Natural killer cell treated with Interleukin-12 subunit alpha and Interleukin-12 subunit beta and Interleukin-15 and Interleukin-18, amount 100 ng/mL, for 72 hours (primary cell): Measurements from ENCODE around the gene TST. TPM values are rescaled to one million over a fixed set of nuclear protein-coding genes. Genes with fewer than 3 reads are reported as not detected.
"Not testable (repeated sequence)": the region's sequence is repeated elsewhere in the genome, so short reads cannot be mapped to it uniquely, and the experiment has no call there.

Source experiments
- ATAC-seq, 2 donors: fragments of 150-1000 bp; cut with Tn5 transposase in 1 of 2; sonication (Bioruptor Pico), chemical (Tn5 transposase) in 1 of 2; 2 replicates each; pipeline ENCODE4 v1.10.0; 2021
- DNase-seq: peaks from one replicate; pipeline ENCODE4 v3.0.0; 2022; ENCODE audit warnings: low spot score
- H3K27ac Mint-ChIP-seq, 2 donors: 1 replicate in 1 of 2; 2 replicates in 1 of 2; pipeline ENCODE4 v1.8.0; 2022; ENCODE audit warnings: mixed read lengths in 2 of 2, mild to moderate bottlenecking in 1 of 2, moderate library complexity in 1 of 2
- H3K27me3 Mint-ChIP-seq, 2 donors: 1 replicate in 1 of 2; 2 replicates in 1 of 2; pipeline ENCODE4 v1.8.0; 2022; ENCODE audit warnings: mixed read lengths in 2 of 2
- H3K36me3 Mint-ChIP-seq: one replicate; pipeline ENCODE4 v1.8.0; 2022; ENCODE audit warnings: mixed read lengths
- H3K4me1 Mint-ChIP-seq, 2 donors: 1 replicate in 1 of 2; 2 replicates in 1 of 2; pipeline ENCODE4 v1.8.0; 2022; ENCODE audit warnings: low read depth in 2 of 2, mixed read lengths in 2 of 2, mild to moderate bottlenecking in 1 of 2
- H3K4me3 Mint-ChIP-seq: one replicate; pipeline ENCODE4 v1.8.0; 2022; ENCODE audit warnings: mixed read lengths
- H3K9me3 Mint-ChIP-seq: 2 replicates; pipeline ENCODE4 v1.8.0; 2022; ENCODE audit warnings: mixed read lengths
- total RNA-seq, 2 donors: library from RNA; stranded (reverse); gene quantifications; one replicate each; pipeline ENCODE4 v1.2.3, GENCODE V29; 2022

The TST gene
- total RNA-seq, 2 donors from 2014 or later, result 12.2 to 17.9 TPM

DNA sequence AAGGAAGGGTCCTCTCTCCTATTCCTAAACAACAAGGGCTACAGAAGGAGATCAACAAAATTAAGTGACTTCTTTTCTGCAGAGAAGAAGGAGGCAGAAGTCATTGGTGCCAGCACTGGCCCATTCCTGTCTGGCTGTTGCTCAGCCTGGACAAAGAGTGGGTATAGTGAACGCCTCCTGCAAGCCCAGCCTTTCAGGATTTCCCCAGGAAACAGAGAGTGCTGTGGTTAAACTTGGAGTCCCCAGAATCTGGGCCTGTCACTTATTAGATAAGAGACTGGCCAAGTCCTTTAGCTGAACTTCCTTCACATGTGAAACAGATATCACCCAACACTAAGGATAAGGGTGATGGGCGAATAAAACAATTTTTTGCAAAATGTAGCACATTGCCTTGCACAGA lies 10.9 kb downstream of the TST start:
- Mint-ChIP-seq H3K4me3 (no peak overlapping the region), H3K9me3 (no peaks in the 10 kb centered on the region), H3K4me1 (peaks cover 0 to 4% of the 10 kb centered on the region in 2 donors), H3K27me3 (peaks cover 12 to 23% of the 10 kb centered on the region in 2 donors), H3K36me3 (no peaks in the 10 kb centered on the region), H3K27ac (no peak overlapping the region)
- ATAC-seq, result no peak
- DNase-seq, result no peak

DNA sequence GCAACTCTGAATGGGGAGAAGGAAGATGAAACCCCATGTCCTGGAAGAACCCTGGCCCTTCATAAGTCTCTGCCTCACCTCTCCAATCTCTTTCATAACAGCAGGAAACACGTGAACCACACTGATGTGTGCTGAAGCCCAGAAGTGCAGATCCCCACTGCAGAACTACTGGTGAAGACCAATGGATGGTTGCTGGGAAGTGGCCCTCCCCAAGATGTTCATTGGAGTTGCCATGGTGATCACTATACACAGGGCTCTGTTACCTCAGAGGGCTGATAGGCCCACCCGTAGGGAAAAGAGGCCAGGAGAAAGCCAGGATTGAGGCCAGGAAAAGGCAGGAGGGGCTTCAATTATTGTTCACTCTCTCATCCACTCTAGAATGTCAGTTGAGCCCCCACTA lies 11.6 kb downstream of the TST start:
- Mint-ChIP-seq H3K27ac (no peak overlapping the region), H3K9me3 (no peaks in the 10 kb centered on the region), H3K4me3 (no peak overlapping the region), H3K27me3 (peaks cover 12 to 23% of the 10 kb centered on the region in 2 donors), H3K4me1 (peaks cover 0 to 4% of the 10 kb centered on the region in 2 donors), H3K36me3 (no peaks in the 10 kb centered on the region)
- DNase-seq (no peak), ATAC-seq (no peak)

DNA sequence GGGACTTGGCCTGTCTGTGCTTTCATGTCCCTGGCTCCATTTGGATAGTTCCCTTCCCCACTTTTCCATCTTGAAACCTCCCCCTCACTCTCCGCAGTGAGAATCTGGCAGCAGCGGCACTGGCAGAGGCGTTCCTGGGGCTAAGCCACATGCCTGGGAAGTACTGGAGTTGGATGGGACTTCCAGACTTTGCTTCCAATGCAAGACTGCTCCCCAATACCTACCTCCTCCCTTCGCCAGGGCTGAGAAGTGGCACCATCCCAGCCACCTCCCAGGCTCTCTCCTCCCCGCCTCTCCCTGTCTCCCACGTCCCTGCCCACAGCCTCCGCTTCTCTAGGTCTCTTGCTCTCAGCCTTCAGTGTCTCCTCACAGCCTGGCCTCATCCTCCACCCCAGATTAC lies 16.6 kb downstream of the TST start:
- H3K4me1 Mint-ChIP-seq, result peaks cover 0 to 3% of the 10 kb centered on the region in 2 donors
- ATAC-seq (no peak), DNase-seq (no peak)
- no peaks in the 10 kb centered on the region for H3K9me3 Mint-ChIP-seq
- H3K27me3 Mint-ChIP-seq, result peaks cover 10 to 23% of the 10 kb centered on the region in 2 donors
- no peak overlapping the region for H3K27ac Mint-ChIP-seq
- no peak overlapping the region for H3K4me3 Mint-ChIP-seq
- no peaks in the 10 kb centered on the region for H3K36me3 Mint-ChIP-seq

DNA sequence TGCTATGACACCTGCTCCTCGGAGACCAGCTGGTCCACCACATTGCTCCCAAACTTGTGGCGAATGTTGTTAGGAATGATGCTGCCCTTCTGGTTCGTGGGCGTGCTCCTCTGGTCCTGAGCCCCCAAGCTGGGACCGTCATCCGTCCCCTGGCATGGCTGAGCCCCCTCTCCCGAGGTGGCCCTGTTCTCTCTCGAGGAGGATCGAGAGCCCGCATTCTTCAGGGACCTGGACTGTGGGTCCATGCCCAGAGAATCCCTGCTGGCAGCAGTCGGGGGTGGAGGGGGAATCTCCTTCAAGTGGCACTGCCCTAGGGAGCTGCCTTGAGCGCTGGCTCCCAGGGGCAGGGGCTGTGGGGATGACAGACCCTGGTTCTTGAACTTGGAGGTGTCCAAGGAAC lies 17.4 kb downstream of the TST start:
- peak in 1 of 2 donors; percentile 5 for ATAC-seq
- no peak for DNase-seq
- Mint-ChIP-seq H3K9me3 (no peaks in the 10 kb centered on the region), H3K27ac (no peak overlapping the region), H3K27me3 (peaks cover 5 to 18% of the 10 kb centered on the region in 2 donors), H3K4me3 (no peak overlapping the region), H3K36me3 (no peaks in the 10 kb centered on the region), H3K4me1 (peaks cover 0 to 3% of the 10 kb centered on the region in 2 donors)

DNA sequence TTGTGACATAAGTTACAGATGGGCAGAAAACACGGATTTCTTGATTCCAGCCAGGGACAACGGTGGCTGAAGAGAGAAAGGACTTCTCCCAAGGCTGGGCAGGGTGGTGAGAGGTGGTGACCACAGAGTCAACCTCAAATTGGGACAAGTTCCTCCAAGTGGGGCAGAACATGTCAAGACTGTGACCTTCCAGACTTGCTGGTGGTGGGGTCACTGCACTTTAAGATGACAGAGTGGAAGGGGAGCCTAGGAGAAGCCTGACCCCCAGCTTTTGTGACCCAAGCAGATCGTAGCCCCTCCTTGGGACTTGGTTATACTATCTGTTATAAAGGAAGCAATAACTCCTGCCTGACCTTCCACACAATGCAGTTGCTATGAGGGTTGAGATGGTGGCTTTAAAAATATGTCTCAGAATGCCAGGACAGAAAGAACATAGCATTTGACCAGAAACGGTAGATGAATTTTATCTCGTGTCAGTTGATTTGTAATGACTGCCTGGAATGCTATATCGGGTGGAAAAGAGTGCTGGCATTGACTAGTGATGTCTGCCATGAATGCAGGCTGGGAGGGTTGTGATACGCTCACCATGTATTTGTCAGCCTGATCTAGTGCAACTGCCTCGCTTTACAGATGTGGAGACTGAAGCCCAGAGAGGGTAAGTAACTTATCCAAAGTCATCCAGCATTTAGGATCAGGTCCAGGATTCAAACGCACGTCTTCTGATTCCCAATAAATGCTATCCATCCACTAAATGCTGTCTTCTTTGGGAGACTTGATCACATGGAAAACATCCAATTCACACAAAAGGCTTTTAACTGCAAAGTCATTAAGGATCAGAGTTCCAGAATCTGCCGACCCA lies 18.3 kb downstream of the TST start:
- Mint-ChIP-seq H3K27ac (no peak overlapping the region), H3K27me3 (peaks cover 3 to 9% of the 10 kb centered on the region in 2 donors), H3K4me1 (peaks cover 0 to 3% of the 10 kb centered on the region in 2 donors), H3K36me3 (no peaks in the 10 kb centered on the region), H3K4me3 (no peak overlapping the region), H3K9me3 (no peaks in the 10 kb centered on the region)
- ATAC-seq (no peak), DNase-seq (no peak)

DNA sequence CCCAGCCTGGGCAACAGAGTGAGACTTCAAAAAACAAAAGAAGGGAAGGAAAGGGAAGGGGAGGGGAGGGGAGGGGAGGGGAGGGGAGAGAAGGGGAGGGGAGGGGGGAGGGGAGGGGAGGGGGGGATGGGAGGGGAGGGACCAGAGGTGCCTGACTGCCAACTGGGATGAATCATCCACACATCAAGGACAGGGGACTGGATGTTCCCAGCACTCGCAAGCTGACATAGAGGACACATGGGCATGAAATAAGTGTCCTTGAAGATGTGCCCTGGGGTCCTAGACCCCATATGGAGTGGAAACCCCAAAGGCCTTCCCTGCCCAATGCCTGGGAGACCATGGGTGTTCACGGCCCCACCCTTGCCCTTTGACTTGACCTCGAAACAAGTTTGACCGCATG lies 19.8 kb downstream of the TST start:
- Mint-ChIP-seq H3K4me1 (peaks cover 0 to 3% of the 10 kb centered on the region in 2 donors), H3K4me3 (no peak overlapping the region), H3K27ac (no peak overlapping the region), H3K27me3 (peaks cover 0 to 2% of the 10 kb centered on the region in 2 donors), H3K9me3 (no peaks in the 10 kb centered on the region), H3K36me3 (no peaks in the 10 kb centered on the region)
- DNase-seq, result no peak
- ATAC-seq, result no peak

DNA sequence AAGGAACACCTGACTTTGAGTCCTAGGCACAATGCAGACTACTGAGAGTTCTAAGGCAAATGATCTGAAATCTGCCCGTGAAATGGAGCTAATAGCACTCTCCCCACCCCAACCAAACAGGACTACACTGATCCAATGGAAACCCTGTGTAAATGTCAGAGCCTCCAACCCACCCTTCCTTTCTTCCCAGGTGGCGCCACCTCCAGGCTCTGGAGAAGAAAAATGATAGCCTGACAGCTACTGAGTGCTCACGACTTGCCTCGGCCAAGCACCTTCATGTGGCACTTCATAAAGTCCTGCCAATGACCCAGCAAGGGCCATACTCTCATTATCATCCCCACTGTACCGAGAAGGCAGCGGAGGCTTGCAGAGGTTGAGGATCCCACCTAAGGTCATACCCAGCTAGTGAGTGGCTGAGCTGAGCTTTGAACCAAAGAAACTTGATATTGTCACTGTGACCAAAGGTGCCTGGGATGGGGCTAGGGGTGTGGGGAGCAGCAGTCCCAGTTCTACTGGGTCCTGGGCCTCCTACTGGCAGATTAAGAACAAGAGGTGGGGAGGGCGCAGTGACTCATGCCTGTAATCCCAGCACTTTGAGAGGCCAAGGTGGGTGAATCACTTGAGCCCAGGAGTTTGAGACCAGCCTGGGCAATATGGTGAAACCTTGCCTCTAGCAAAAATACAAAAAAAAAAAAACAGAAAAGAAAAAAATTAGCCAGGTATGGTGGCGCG lies 20.5 kb downstream of the TST start:
- H3K27ac Mint-ChIP-seq, result no peak overlapping the region
- ATAC-seq, result no peak
- no peak overlapping the region for H3K4me3 Mint-ChIP-seq
- H3K27me3 Mint-ChIP-seq, result peaks cover 3 to 4% of the 10 kb centered on the region in 2 donors
- H3K9me3 Mint-ChIP-seq, result no peaks in the 10 kb centered on the region
- H3K4me1 Mint-ChIP-seq, result peaks cover 0 to 3% of the 10 kb centered on the region in 2 donors
- no peak for DNase-seq
- no peaks in the 10 kb centered on the region for H3K36me3 Mint-ChIP-seq

DNA sequence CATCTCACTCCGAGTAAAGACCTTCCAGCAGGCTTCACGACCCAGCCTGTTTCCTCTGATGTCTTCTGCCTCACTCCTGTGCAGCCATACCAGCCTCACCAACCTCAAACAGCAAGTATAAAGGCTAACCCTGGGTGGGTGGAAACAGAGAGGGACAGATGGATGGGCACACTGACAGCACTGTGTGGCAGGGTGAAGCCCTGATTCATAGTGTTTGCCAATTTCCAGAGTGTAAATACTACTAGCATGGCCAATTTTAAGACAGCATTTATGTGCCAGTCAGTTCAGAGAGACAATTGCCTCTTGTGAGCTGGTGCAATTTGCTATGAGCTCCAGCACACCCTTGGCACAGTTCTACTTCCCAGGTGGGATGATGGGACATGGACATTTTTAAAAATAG lies 21.5 kb downstream of the TST start:
- Mint-ChIP-seq H3K4me1 (peaks cover 0 to 3% of the 10 kb centered on the region in 2 donors), H3K4me3 (no peak overlapping the region), H3K27me3 (peaks cover 7 to 10% of the 10 kb centered on the region in 2 donors), H3K27ac (no peak overlapping the region), H3K9me3 (no peaks in the 10 kb centered on the region), H3K36me3 (no peaks in the 10 kb centered on the region)
- ATAC-seq (no peak), DNase-seq (no peak)

DNA sequence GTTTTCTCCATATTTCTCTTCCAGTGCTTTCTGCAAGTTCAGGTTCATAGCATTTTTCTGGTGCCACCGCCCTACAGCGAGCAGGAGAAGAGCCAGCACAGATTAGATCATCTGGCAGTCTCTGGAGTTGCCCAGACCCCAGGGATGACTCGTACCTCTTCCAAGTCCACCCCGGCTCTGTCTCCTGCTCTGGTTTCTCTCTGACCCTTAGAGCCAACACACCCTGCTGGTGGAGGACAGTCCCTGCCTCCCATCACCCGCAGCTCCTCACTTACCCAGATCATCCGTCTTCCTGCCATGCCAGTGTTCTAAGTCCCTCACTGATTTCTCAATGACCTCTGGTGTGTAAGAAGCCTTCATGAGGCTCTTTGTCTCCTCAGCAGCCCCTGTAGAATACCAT lies 28.0 kb downstream of the TST start:
- Mint-ChIP-seq H3K27ac (no peak overlapping the region), H3K9me3 (peaks cover 4% of the 10 kb centered on the region), H3K27me3 (peaks cover 17 to 32% of the 10 kb centered on the region in 2 donors), H3K4me3 (no peak overlapping the region), H3K36me3 (peaks cover 2% of the 10 kb centered on the region), H3K4me1 (no peaks in the 10 kb centered on the region)
- DNase-seq, result no peak
- ATAC-seq, result no peak

DNA sequence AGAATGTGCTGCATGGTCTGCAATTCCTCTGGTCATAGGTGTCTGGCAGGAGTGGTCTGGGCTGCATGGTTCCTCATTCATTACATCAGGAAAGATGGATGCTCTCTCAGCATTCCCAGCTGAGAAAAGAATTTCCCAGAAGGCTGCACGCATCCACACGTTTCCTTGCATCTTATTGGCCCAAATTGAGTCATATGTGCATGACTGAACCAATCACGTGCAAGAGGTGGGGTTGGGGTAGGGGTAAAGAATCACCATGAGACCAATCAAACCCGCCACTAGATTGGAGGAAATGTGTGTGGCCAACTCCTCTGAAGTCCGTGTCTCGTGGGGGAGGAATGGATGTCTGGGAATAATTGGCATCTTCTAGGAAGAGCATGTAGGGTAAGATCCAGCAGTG lies 28.8 kb downstream of the TST start:
- H3K27me3 Mint-ChIP-seq, result peaks cover 17 to 32% of the 10 kb centered on the region in 2 donors
- H3K27ac Mint-ChIP-seq, result no peak overlapping the region
- H3K36me3 Mint-ChIP-seq, result peaks cover 6% of the 10 kb centered on the region
- ATAC-seq, result no peak
- no peak for DNase-seq
- no peak overlapping the region for H3K4me3 Mint-ChIP-seq
- no peaks in the 10 kb centered on the region for H3K4me1 Mint-ChIP-seq
- peaks cover 5% of the 10 kb centered on the region for H3K9me3 Mint-ChIP-seq

DNA sequence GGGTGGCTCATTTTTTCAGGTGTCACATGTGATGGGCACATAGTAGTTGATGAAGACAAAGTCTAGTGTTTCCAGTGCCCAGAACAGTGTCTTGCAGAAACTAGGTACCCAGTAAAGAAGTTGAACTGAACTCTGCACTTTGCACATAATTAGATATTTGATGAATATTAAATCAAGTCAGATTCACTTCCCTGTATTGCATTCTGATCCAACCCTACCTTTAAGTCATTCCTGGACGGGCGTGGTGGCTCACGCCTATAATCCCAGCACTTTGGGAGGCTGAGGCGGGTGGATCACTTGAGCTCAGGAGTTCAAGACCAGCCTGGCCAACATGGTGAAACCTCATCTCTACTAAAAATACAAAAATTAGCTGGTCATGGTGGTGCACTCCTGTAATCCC lies 30.2 kb downstream of the TST start:
- not testable (repeated sequence) for ATAC-seq, H3K4me3 Mint-ChIP-seq, DNase-seq, H3K36me3 Mint-ChIP-seq, H3K9me3 Mint-ChIP-seq, H3K4me1 Mint-ChIP-seq, H3K27ac Mint-ChIP-seq
- peaks cover 16 to 33% of the 10 kb centered on the region in 2 donors for H3K27me3 Mint-ChIP-seq

DNA sequence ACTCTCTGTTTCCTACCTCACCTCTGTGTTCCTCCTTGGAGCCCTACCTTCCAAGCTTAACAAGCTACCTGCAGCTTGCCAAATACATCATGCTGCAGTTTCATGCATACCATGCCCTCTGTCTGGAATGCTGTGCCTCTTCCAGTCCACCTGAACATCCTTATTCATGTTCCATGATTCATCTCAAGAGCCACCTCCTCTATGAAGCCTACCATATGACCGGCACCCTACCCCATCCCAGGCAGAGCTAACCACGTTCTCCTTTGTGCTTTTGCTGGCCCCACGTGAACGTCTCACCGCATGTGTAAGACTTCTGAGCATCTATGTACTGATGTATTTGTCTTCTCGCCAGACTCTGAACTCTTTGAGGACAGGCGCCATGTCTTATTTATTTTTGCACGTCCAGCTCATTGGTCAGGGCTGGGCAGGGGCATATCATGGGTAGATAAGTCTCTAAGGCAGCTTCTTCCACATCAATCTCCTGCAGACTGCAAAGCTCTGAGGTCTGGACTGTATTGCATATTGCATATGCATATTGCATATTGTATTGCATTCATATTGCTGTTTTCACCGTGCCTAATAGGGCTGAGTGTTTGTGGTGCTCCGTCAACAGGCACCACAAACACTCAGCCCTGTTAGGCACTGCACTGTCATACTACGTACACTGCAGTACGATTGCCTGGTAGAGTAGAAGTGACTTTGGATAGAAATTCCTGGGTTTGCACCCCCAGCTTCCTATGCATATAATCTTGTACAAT lies 31.0 kb downstream of the TST start:
- Mint-ChIP-seq H3K4me3 (no peak overlapping the region), H3K9me3 (peaks cover 7% of the 10 kb centered on the region), H3K27me3 (peaks cover 15 to 29% of the 10 kb centered on the region in 2 donors), H3K36me3 (peaks cover 6% of the 10 kb centered on the region), H3K27ac (no peak overlapping the region), H3K4me1 (no peaks in the 10 kb centered on the region)
- DNase-seq (no peak), ATAC-seq (no peak)

DNA sequence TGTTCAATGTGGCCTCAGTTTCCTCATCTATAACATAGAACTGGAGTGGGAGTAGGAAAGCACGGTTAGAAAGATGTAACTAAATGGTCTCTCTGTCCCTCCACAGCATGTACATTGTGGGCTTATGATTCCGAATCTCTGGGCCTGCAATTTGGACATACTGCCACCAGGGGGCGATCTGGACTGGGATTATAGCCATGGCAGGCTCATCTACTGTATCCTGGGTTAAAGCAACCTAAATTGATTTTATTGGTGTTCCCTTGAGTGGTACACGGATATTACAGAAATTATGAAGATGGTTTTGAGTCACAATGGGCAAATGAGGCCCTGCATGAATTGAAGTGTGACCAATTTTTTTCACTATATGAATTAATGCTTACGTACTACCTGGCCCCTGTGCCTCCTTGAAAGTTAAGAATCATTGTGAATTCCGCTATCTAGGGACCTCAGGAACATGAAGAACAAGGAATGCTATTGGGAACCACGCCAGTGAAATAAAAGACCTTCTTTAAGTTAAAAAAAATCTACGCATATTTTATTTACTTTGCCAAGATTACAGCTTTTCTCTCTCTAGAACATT lies 32.9 kb downstream of the TST start:
- Mint-ChIP-seq H3K27ac (no peak overlapping the region), H3K36me3 (peaks cover 6% of the 10 kb centered on the region), H3K27me3 (peaks cover 22 to 34% of the 10 kb centered on the region in 2 donors), H3K4me3 (no peak overlapping the region), H3K9me3 (peaks cover 7% of the 10 kb centered on the region), H3K4me1 (no peaks in the 10 kb centered on the region)
- ATAC-seq, result peak in 1 of 2 donors; percentile 52
- DNase-seq, result no peak
